NB4 (cell line): ENCODE measurements around the gene IHH.

Source experiments
- DNase-seq: peaks from one replicate; pipeline ENCODE4 v3.0.0; 2010; ENCODE audit warnings: low read depth
- H3K4me3 ChIP-seq: one replicate; pipeline ENCODE4 v1.5.1; 2011; ENCODE audit warnings: mild to moderate bottlenecking, low read depth, low read length, moderate library complexity
- CTCF ChIP-seq: IDR thresholded peaks from one replicate; pipeline ENCODE4 v1.5.1; 2012; ENCODE audit warnings: low read depth, low read length
- MAX ChIP-seq: IDR thresholded peaks from 2 replicates; pipeline ENCODE4 v1.6.1; 2011; ENCODE audit warnings: low read depth, low read length
- MYC ChIP-seq: IDR thresholded peaks from 2 replicates; pipeline ENCODE4 v1.6.1; 2011; ENCODE audit warnings: low read depth, low read length
- POLR2A ChIP-seq: IDR thresholded peaks from 2 replicates; pipeline ENCODE4 v1.6.1; 2011; ENCODE audit warnings: mild to moderate bottlenecking; ENCODE audit not compliant: insufficient read length; ENCODE audit errors: extremely low read depth

IHH gene

GRCh38 chr2:219028141-219028540 lies 32.6 kb downstream of the IHH start:
- TF ChIP-seq MYC: no peak
- no peak for TF ChIP-seq POLR2A
- no peak for TF ChIP-seq CTCF
- TF ChIP-seq MAX: no peak
- H3K4me3 ChIP-seq: no peak overlapping the region
- no peak for DNase-seq

GRCh38 chr2:219027511-219028055 lies 33.1 kb downstream of the IHH start:
- TF ChIP-seq POLR2A (no peak), CTCF (no peak), MYC (no peak)
- no peak for DNase-seq
- no peak overlapping the region for H3K4me3 ChIP-seq

- TF ChIP-seq CTCF: no peak
- no peak for TF ChIP-seq POLR2A
- TF ChIP-seq MYC: no peak
- DNase-seq: no peak
- no peak overlapping the region for H3K4me3 ChIP-seq
Measured at GRCh38 chr2:219026946-219027345, 33.8 kb downstream of the IHH start.

GRCh38 chr2:219025637-219026585 lies 34.8 kb downstream of the IHH start:
- DNase-seq: no peak
- H3K4me3 ChIP-seq: no peak overlapping the region
- TF ChIP-seq MYC: no peak
- TF ChIP-seq POLR2A: no peak
- no peak for TF ChIP-seq MAX
- no peak for TF ChIP-seq CTCF

- TF ChIP-seq POLR2A (no peak), CTCF (no peak), MYC (no peak), MAX (no peak)
- DNase-seq: no peak
- no peak overlapping the region for H3K4me3 ChIP-seq
Measured at GRCh38 chr2:219024059-219024458, 36.7 kb downstream of the IHH start.
